Activated CD8-positive, alpha-beta T cell treated with anti-CD3 and anti-CD28 coated beads for 36 hours (primary cell): ENCODE data around the gene ZNRF3. TPM values are rescaled to one million over a fixed set of nuclear protein-coding genes. Genes with fewer than 3 reads are reported as not detected.

Experiments
- ATAC-seq: fragments of 200-7000 bp; cut with Tn5 transposase; one replicate; pipeline ENCODE4 v1.10.0; 2021; ENCODE audit warnings: mild to moderate bottlenecking, moderate library complexity
- CTCF ChIA-PET: fragments of 350-600 bp; sonication (Branson Sonifier 250); formaldehyde crosslinking; loops from one replicate; lab custom pipeline; 2021; ENCODE audit warnings: antibody characterized with exemption; lab: Charles Lee
- POLR2A ChIA-PET: fragments of 350-600 bp; sonication (Branson Sonifier 250); formaldehyde crosslinking; loops from one replicate; lab custom pipeline; 2021; ENCODE audit warnings: antibody characterized with exemption; lab: Charles Lee
- DNase-seq: peaks from one replicate; pipeline ENCODE4 v3.0.0-alpha.2; 2020
- H3K27ac Mint-ChIP-seq: one replicate; pipeline ENCODE4 v1.8.0; 2021; ENCODE audit warnings: mild to moderate bottlenecking, mixed read lengths
- H3K27me3 Mint-ChIP-seq: one replicate; pipeline ENCODE4 v1.8.0; 2021; ENCODE audit warnings: mixed read lengths
- H3K36me3 Mint-ChIP-seq: one replicate; pipeline ENCODE4 v1.8.0; 2021; ENCODE audit warnings: low read depth, mixed read lengths
- H3K4me1 Mint-ChIP-seq: one replicate; pipeline ENCODE4 v1.8.0; 2021; ENCODE audit warnings: low read depth, mixed read lengths
- H3K4me3 Mint-ChIP-seq: one replicate; pipeline ENCODE4 v1.8.0; 2021; ENCODE audit warnings: mild to moderate bottlenecking, moderate library complexity, mixed read lengths
- H3K9me3 Mint-ChIP-seq: one replicate; pipeline ENCODE4 v1.8.0; 2021; ENCODE audit warnings: mixed read lengths
- intact Hi-C: fragments of 100-400 bp; cut with micrococcal nuclease; formaldehyde crosslinking; loops from one replicate; pipeline ENCODE4 v1.10.0; 2022
- total RNA-seq, 2 experiments: library from RNA; stranded (reverse); gene quantifications; one replicate each; pipeline ENCODE4 v1.2.3, GENCODE V29; 2021
- TF ChIP-seq, protein P1 (sequence below): fragments of 200-600 bp; IDR thresholded peaks from one replicate; pipeline ENCODE4 v1.8.0; 2022; ENCODE audit warnings: antibody characterized with exemption, mild to moderate bottlenecking

ZNRF3 gene
- total RNA-seq, 2 experiments from 2014 or later: 2.0 to 2.5 TPM

DNA sequence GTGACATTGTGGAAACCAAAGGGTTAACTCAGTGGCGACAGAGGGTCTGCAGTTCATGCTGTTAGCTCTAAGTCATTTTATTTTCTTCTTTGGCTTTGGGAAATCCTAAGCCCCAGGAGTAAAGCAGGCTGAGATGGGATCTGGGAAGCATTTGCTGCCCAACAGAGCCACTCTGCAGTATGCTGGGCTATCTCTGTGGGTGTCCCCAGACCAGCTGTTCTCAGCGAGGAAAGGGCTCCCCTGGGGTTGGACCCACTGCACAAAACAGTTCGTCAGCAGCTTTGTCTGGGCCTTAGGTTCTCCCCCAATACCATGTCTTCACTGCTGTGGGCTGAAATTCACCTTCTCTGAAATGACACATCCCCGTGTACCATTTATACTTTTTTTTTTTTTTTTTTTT, 223.5 kb downstream of the ZNRF3 start:
- Mint-ChIP-seq H3K36me3 (no peaks in the 10 kb centered on the region), H3K4me3 (no peak overlapping the region), H3K9me3 (no peaks in the 10 kb centered on the region), H3K27ac (no peak overlapping the region), H3K4me1 (no peaks in the 10 kb centered on the region), H3K27me3 (peaks cover 11% of the 10 kb centered on the region)
- CTCF ChIA-PET: interaction anchor here (1.4 kb wide), 1 partner anchor 10 kb away, joined by 4 read pairs; no protein-coding TSS in a partner anchor
- intact Hi-C loops: no loop called here
- POLR2A ChIA-PET: no interaction called here
- TF ChIP-seq, protein P1, sequence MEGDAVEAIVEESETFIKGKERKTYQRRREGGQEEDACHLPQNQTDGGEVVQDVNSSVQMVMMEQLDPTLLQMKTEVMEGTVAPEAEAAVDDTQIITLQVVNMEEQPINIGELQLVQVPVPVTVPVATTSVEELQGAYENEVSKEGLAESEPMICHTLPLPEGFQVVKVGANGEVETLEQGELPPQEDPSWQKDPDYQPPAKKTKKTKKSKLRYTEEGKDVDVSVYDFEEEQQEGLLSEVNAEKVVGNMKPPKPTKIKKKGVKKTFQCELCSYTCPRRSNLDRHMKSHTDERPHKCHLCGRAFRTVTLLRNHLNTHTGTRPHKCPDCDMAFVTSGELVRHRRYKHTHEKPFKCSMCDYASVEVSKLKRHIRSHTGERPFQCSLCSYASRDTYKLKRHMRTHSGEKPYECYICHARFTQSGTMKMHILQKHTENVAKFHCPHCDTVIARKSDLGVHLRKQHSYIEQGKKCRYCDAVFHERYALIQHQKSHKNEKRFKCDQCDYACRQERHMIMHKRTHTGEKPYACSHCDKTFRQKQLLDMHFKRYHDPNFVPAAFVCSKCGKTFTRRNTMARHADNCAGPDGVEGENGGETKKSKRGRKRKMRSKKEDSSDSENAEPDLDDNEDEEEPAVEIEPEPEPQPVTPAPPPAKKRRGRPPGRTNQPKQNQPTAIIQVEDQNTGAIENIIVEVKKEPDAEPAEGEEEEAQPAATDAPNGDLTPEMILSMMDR: no peak
- DNase-seq (no peak), ATAC-seq (no peak)

Other genes starting within 250 kb of the ZNRF3 start
- gene TTC28, start 203.7 kb upstream of the ZNRF3 start, total RNA-seq: 1 to 10 TPM in 1 of 2 experiments, under 1 TPM in 1; 0.58 to 1.9 TPM
- gene CHEK2, start 141.8 kb upstream of the ZNRF3 start, total RNA-seq: 10 to 100 TPM; 15.4 to 17.3 TPM
- 10 to 100 TPM; 16.5 to 17.5 TPM for gene HSCB, start 141.5 kb upstream of the ZNRF3 start, total RNA-seq
- 10 to 100 TPM; 25.5 to 26.2 TPM for gene CCDC117, start 110.9 kb upstream of the ZNRF3 start, total RNA-seq
- 100 to 1,000 TPM; 102 to 103 TPM for gene XBP1, start 83.0 kb upstream of the ZNRF3 start, total RNA-seq
- not detected for gene C22orf31, start 178.3 kb downstream of the ZNRF3 start, total RNA-seq
- under 1 TPM; 0.11 to 0.43 TPM for gene KREMEN1, start 189.5 kb downstream of the ZNRF3 start, total RNA-seq